Gastrocnemius medialis (tissue), 4 donors: ENCODE measurements around the gene BLMH.

ENCODE experiments used
- CTCF ChIP-seq, 5 experiments: fragments of 450-650 bp in 3 of 5; fragments of 200-600 bp in 2 of 5; sonication (generic) in 2 of 5; IDR thresholded peaks in 4 of 5; conservative IDR thresholded peaks in 1 of 5; 1 replicate in 4 of 5; 2 replicates in 1 of 5; pipeline ENCODE4 v1.5.1; 2016 to 2019; ENCODE audit warnings: antibody characterized with exemption in 5 of 5, mild to moderate bottlenecking in 3 of 5, moderate library complexity in 3 of 5
- POLR2A ChIP-seq, 2 donors: fragments of 450-650 bp; IDR thresholded peaks; one replicate each; pipeline ENCODE4 v1.6.1; 2017; ENCODE audit warnings: antibody characterized with exemption in 2 of 2, mild to moderate bottlenecking in 2 of 2, moderate library complexity in 2 of 2

- TF ChIP-seq CTCF (IDR thresholded peaks at IDR 0.05 in 4 of 5, conservative IDR thresholded peaks at IDR 0.05 in 1 of 5) (no peak), POLR2A (IDR thresholded peaks at IDR 0.05) (no peak)
These were observed 71.9 kb downstream of the BLMH start for GRCh38 chr17:30219833-30220232.
